GM12891 (cell line): ENCODE results near the gene SCN9A.

Experiments used
- PAX5 ChIP-seq: IDR thresholded peaks from 2 replicates; pipeline ENCODE4 v1.6.1; 2011; ENCODE audit warnings: low read length, moderate library complexity, mild to moderate bottlenecking; ENCODE audit not compliant: insufficient read depth, severe bottlenecking
- POLR2A ChIP-seq: IDR thresholded peaks from 2 replicates; pipeline ENCODE4 v1.6.1; 2011; ENCODE audit warnings: low read depth, low read length, control low read depth
- POLR2AphosphoS5 ChIP-seq: IDR thresholded peaks from 2 replicates; pipeline ENCODE4 v1.6.1; 2011; ENCODE audit warnings: low read depth, low read length, control low read depth
- TAF1 ChIP-seq: IDR thresholded peaks from 2 replicates; pipeline ENCODE4 v1.6.1; 2011; ENCODE audit warnings: low read depth, low read length, control low read depth

DNA sequence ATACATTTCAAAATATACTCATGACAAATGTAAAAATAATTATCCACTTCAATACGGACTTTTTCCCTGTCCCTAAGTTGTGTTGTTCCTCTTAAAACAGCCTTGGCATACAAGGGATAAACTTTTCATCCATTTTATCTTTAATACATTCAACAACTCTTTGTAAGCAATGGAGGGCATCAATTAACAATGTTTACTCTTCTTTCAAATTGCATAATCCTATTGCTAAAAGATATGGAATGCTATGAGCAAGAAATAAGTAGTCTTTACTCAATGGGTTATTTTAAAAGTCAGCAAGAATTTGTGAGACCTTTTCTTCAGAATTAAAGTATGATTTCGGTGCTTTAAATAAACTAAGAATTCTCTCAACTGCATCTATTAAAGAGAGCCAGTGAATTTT lies 41.9 kb downstream of the SCN9A start:
- TF ChIP-seq POLR2AphosphoS5 (no peak), POLR2A (no peak), TAF1 (no peak), PAX5 (no peak)
